Fibroblast of lung (primary cell): ENCODE results near the gene MED31. TPM values are rescaled to one million over a fixed set of nuclear protein-coding genes. Genes with fewer than 3 reads are reported as not detected.

Source experiments
- DNase-seq, 2 donors: peaks; one replicate each; pipeline versions ENCODE4 v3.0.0 to v3.0.0-alpha.2; 2010; ENCODE audit warnings: low read depth in 2 of 2
- H2AFZ ChIP-seq: 2 replicates; pipeline ENCODE4 v1.5.1; 2012; ENCODE audit warnings: low read length, control low read depth, inconsistent platforms
- H3K27ac ChIP-seq: 2 replicates; pipeline ENCODE4 v1.5.1; 2011; ENCODE audit warnings: low read length, control low read depth; ENCODE audit not compliant: insufficient read depth
- H3K27me3 ChIP-seq: 2 replicates; pipeline ENCODE4 v1.5.1; 2011; ENCODE audit warnings: mild to moderate bottlenecking, low read length; ENCODE audit not compliant: control insufficient read depth, insufficient read depth
- H3K36me3 ChIP-seq: 2 replicates; pipeline ENCODE4 v1.5.1; 2011; ENCODE audit warnings: low read length; ENCODE audit not compliant: control insufficient read depth, insufficient read depth
- H3K4me1 ChIP-seq: 2 replicates; pipeline ENCODE4 v1.5.1; 2011; ENCODE audit warnings: low read length; ENCODE audit not compliant: control insufficient read depth, insufficient read depth; ENCODE audit errors: extremely low read depth
- H3K4me2 ChIP-seq: 2 replicates; pipeline ENCODE4 v1.5.1; 2011; ENCODE audit warnings: low read length, control low read depth; ENCODE audit not compliant: insufficient read depth; ENCODE audit errors: extremely low read depth
- H3K4me3 ChIP-seq, 4 experiments: fragments of 200-600 bp in 1 of 4; sonication (generic) in 1 of 4; replicated peaks in 1 of 4; 2 replicates each; pipeline ENCODE4 v1.5.1; 2011 to 2016; ENCODE audit warnings: low read length in 4 of 4, low read depth in 3 of 4, mild to moderate bottlenecking in 3 of 4, control low read depth in 2 of 4, inconsistent platforms in 1 of 4, mixed read lengths in 1 of 4; ENCODE audit not compliant: insufficient read depth in 1 of 4; ENCODE audit errors: control extremely low read depth in 1 of 4
- H3K79me2 ChIP-seq: 2 replicates; pipeline ENCODE4 v1.5.1; 2012; ENCODE audit warnings: mild to moderate bottlenecking, low read length, inconsistent platforms; ENCODE audit not compliant: control insufficient read depth, insufficient read depth
- H3K9ac ChIP-seq: 2 replicates; pipeline ENCODE4 v1.5.1; 2011; ENCODE audit warnings: mild to moderate bottlenecking, low read length, control low read depth; ENCODE audit not compliant: insufficient read depth
- H3K9me3 ChIP-seq: 2 replicates; pipeline ENCODE4 v1.5.1; 2012; ENCODE audit warnings: low read depth, low read length; ENCODE audit not compliant: control insufficient read depth, insufficient read depth
- H4K20me1 ChIP-seq: 2 replicates; pipeline ENCODE4 v1.5.1; 2011; ENCODE audit warnings: low read length; ENCODE audit not compliant: control insufficient read depth, insufficient read depth; ENCODE audit errors: extremely low read depth
- EZH2 ChIP-seq: IDR thresholded peaks from 2 replicates; pipeline ENCODE4 v1.5.1; 2012; ENCODE audit warnings: low read length, control low read depth, mild to moderate bottlenecking; ENCODE audit errors: missing control alignments
- polyA plus RNA-seq, 2 donors: library from polyadenylated mRNA; depleted of rRNA in 1 of 2; stranded (reverse) in 1 of 2; unstranded in 1 of 2; fragments of >200 nt; gene quantifications; 2 replicates each; pipeline ENCODE4 v1.2.1, GENCODE V29; 2011 to 2012; ENCODE audit warnings: missing spikeins in 1 of 2
- total RNA-seq: library from RNA; depleted of rRNA; stranded (reverse); fragments of >200 nt; gene quantifications from 2 replicates; pipeline ENCODE4 v1.2.1, GENCODE V29; 2014
- TF ChIP-seq, protein P1 (sequence below), 2 donors: IDR thresholded peaks in 1 of 2; conservative IDR thresholded peaks in 1 of 2; 1 replicate in 1 of 2; 2 replicates in 1 of 2; pipeline ENCODE4 v1.5.1; 2011 to 2012; ENCODE audit warnings: low read length in 2 of 2, control low read depth in 1 of 2, inconsistent platforms in 1 of 2, low read depth in 1 of 2, mild to moderate bottlenecking in 1 of 2

MED31 gene
- total and polyA plus RNA-seq, 2 donors (not counting 1 experiment from before 2014, with no cell fraction given) = 10.6 to 17.0 TPM

DNA sequence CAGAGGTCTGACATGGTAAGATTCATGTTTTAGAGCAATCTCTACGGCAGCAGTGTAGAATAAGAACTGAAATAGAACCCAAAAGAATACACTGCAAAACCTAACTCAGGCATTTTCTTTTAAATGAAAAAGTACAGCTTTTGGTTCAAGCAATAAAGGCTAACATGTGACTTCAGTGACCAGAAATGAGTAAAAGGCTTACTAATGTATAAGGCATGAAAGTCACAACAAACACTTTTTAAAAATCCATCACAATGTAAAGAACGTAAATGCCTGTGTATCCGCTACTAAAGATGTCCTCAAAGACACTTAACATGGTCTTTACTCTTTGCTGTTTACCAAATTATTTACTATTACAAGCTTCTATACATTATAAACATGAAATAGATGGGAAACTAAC lies 27.5 kb downstream of the MED31 start:
- H3K4me2 ChIP-seq = no peak overlapping the region
- H3K4me1 ChIP-seq = no peaks in the 10 kb centered on the region
- H3K9ac ChIP-seq = no peak overlapping the region
- H2AFZ ChIP-seq = no peak overlapping the region
- no peak overlapping the region for H3K27ac ChIP-seq
- H3K36me3 ChIP-seq = peaks cover 3% of the 10 kb centered on the region
- DNase-seq = peak; percentile 18 to 35
- H3K79me2 ChIP-seq = no peaks in the 10 kb centered on the region
- TF ChIP-seq, protein P1, sequence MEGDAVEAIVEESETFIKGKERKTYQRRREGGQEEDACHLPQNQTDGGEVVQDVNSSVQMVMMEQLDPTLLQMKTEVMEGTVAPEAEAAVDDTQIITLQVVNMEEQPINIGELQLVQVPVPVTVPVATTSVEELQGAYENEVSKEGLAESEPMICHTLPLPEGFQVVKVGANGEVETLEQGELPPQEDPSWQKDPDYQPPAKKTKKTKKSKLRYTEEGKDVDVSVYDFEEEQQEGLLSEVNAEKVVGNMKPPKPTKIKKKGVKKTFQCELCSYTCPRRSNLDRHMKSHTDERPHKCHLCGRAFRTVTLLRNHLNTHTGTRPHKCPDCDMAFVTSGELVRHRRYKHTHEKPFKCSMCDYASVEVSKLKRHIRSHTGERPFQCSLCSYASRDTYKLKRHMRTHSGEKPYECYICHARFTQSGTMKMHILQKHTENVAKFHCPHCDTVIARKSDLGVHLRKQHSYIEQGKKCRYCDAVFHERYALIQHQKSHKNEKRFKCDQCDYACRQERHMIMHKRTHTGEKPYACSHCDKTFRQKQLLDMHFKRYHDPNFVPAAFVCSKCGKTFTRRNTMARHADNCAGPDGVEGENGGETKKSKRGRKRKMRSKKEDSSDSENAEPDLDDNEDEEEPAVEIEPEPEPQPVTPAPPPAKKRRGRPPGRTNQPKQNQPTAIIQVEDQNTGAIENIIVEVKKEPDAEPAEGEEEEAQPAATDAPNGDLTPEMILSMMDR (conservative IDR thresholded peaks at IDR 0.05 in 1 of 2, IDR thresholded peaks at IDR 0.05 in 1 of 2; ENCODE audit: low read depth in 1 of 2, low read length in 2 of 2) = no peak
- no peak for TF ChIP-seq EZH2
- H3K9me3 ChIP-seq = no peaks in the 10 kb centered on the region
- H3K27me3 ChIP-seq = no peaks in the 10 kb centered on the region
- H3K4me3 ChIP-seq = no peak overlapping the region
- no peaks in the 10 kb centered on the region for H4K20me1 ChIP-seq

DNA sequence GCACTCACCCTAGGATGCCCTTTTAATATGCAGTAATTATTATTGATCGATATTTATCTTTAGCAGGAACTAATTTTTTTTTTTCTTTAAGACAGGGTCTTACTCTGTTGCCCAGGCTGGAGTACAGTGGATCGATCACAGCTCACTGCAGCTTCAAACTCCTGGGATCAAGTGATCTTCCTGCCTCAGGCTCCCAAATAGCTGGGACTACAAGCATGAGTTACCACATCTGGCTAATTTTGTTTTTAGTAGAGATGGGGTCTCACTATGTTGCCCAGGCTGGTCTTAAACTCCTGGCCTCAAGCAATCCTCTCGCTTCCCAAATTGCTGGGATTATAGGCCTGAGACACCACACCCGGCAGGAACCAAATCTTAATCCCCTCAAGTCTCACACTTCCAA lies 40.2 kb downstream of the MED31 start:
- Histone ChIP-seq H4K20me1 (no peaks in the 10 kb centered on the region), H3K27me3 (no peaks in the 10 kb centered on the region), H3K27ac (no peak overlapping the region), H3K36me3 (peaks cover 11% of the 10 kb centered on the region), H3K9me3 (no peaks in the 10 kb centered on the region), H3K4me2 (no peak overlapping the region), H3K9ac (no peak overlapping the region), H3K79me2 (no peaks in the 10 kb centered on the region), H3K4me1 (no peaks in the 10 kb centered on the region), H2AFZ (no peak overlapping the region), H3K4me3 (no peak overlapping the region)
- DNase-seq = no peak
- TF ChIP-seq EZH2 = no peak
- TF ChIP-seq, protein P1 (conservative IDR thresholded peaks at IDR 0.05 in 1 of 2, IDR thresholded peaks at IDR 0.05 in 1 of 2; ENCODE audit: low read depth in 1 of 2, low read length in 2 of 2) = no peak

DNA sequence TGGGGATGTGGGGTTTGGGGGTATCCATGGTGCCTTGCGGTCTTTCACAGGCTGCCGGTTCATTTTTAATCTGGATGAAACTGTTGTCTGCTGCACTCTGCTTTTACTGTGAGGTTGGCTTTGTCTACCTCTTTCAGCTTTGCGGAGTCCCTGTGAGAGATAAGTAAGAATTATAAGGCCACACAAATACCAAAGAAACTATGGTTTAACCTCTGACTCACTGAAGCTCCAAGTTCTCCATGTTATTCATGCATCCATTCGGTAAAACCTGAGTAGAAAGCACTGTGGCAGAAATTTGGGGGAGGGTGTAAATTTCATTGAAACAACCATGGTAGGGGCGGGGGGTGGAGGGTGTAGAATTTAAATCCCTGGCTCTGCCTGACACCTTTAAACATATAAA lies 41.4 kb downstream of the MED31 start:
- peak in 1 of 2 donors; percentile 61 for DNase-seq
- Histone ChIP-seq H3K79me2 (no peaks in the 10 kb centered on the region), H3K9me3 (no peaks in the 10 kb centered on the region), H3K4me1 (no peaks in the 10 kb centered on the region), H3K4me2 (no peak overlapping the region), H3K4me3 (no peak overlapping the region), H2AFZ (no peak overlapping the region), H4K20me1 (no peaks in the 10 kb centered on the region), H3K9ac (no peak overlapping the region), H3K27me3 (no peaks in the 10 kb centered on the region), H3K36me3 (peaks cover 13% of the 10 kb centered on the region), H3K27ac (no peak overlapping the region)
- TF ChIP-seq, protein P1 (conservative IDR thresholded peaks at IDR 0.05 in 1 of 2, IDR thresholded peaks at IDR 0.05 in 1 of 2; ENCODE audit: low read depth in 1 of 2, low read length in 2 of 2) = no peak
